Heart left ventricle (tissue), 16 donors: ENCODE data around the gene NR2C2AP. TPM values are rescaled to one million over a fixed set of nuclear protein-coding genes. Genes with fewer than 3 reads are reported as not detected.

ENCODE experiments used
- ATAC-seq, 4 donors: fragments of 200-7000 bp; cut with Tn5 transposase; one replicate each; pipeline ENCODE4 v1.9.1; 2020 to 2022; ENCODE audit warnings: moderate library complexity in 4 of 4, mild to moderate bottlenecking in 3 of 4, moderate number of reproducible peaks in 1 of 4
- DNase-seq, 5 donors: peaks; one replicate each; pipeline ENCODE4 v3.0.0-alpha.2; 2020
- H3K27ac ChIP-seq, 12 donors: fragments of 200-600 bp; sonication (generic) in 4 of 12; one replicate each; pipeline versions ENCODE4 v1.5.0 to v1.8.0; 2016 to 2022; ENCODE audit warnings: mild to moderate bottlenecking in 2 of 12
- H3K27me3 ChIP-seq, 9 donors: fragments of 200-600 bp; sonication (generic) in 2 of 9; one replicate each; pipeline versions ENCODE4 v1.5.1 to v1.8.0; 2016 to 2022; ENCODE audit warnings: mild to moderate bottlenecking in 3 of 9
- H3K36me3 ChIP-seq, 9 donors: fragments of 200-600 bp; sonication (generic) in 2 of 9; one replicate each; pipeline versions ENCODE4 v1.5.0 to v1.8.0; 2018 to 2022; ENCODE audit warnings: mild to moderate bottlenecking in 2 of 9
- H3K4me1 ChIP-seq, 12 donors: fragments of 200-600 bp; sonication (generic) in 4 of 12; one replicate each; pipeline versions ENCODE4 v1.5.0 to v1.8.0; 2016 to 2022; ENCODE audit warnings: mild to moderate bottlenecking in 3 of 12
- H3K4me3 ChIP-seq, 12 donors: fragments of 200-600 bp; sonication (generic) in 4 of 12; one replicate each; pipeline versions ENCODE4 v1.5.0 to v1.8.0; 2017 to 2022; ENCODE audit warnings: mild to moderate bottlenecking in 9 of 12, moderate library complexity in 4 of 12
- H3K9me3 ChIP-seq, 12 donors: fragments of 200-600 bp; sonication (generic) in 4 of 12; one replicate each; pipeline versions ENCODE4 v1.5.0 to v1.8.0; 2016 to 2022; ENCODE audit warnings: mild to moderate bottlenecking in 1 of 12
- CTCF ChIP-seq, 12 donors: fragments of 200-600 bp; sonication (generic) in 4 of 12; IDR thresholded peaks; one replicate each; pipeline versions ENCODE4 v1.5.0 to v1.8.0; 2018 to 2022; ENCODE audit warnings: antibody characterized with exemption in 12 of 12, mild to moderate bottlenecking in 5 of 12
- POLR2A ChIP-seq, 2 donors: fragments of 450-650 bp; IDR thresholded peaks; one replicate each; pipeline ENCODE4 v1.6.1; 2017; ENCODE audit warnings: antibody characterized with exemption in 2 of 2, mild to moderate bottlenecking in 2 of 2, moderate library complexity in 2 of 2
- WGBS, 4 donors: extraction: QIAGEN DNeasy Blood & Tissue Kit in 2 of 4; methylation state at CpG; one replicate each; pipeline versions ENCODE4 v1.1.5 to v1.1.7; 2013 to 2018; 5-methylcytosine and 5-hydroxymethylcytosine counted together
- intact Hi-C, 10 donors: fragments of 100-400 bp; cut with DNase I; formaldehyde crosslinking; loops; one replicate each; pipeline versions ENCODE4 v1.11.1 to v1.14.2; 2022
- polyA plus RNA-seq, 2 donors: library from polyadenylated mRNA; stranded (reverse); fragments of 200-250 nt; gene quantifications; one replicate each; pipeline ENCODE4 v1.2.3, GENCODE V29; 2013
- total RNA-seq, 9 donors: library from RNA; depleted of rRNA in 2 of 9; stranded (reverse); fragments of >200 nt in 2 of 9; fragmentation: NEBNext Ultra II Directional in 3 of 9; extraction: Animal tissue kit (Norgen Biotek cat#: 25700) in 3 of 9; gene quantifications; one replicate each; pipeline versions ENCODE4 v1.1.0 to v1.2.4, GENCODE V29; 2016 to 2023
- donor health status: ischemic (EF 13 %, LVEDD 7.1; RV severe dilation, severe dysfunction).
- donor health status: healthy with polysubstance abuse.
- donor health status: DM: no; HTN: yes; CAD: no.
- donor health status: DM: no; HTN: no; CAD: no.
- donor health status: ischemic (EF 25% LVEDD 6.9; RV normal size, moderate dysfunction).
- donor health status: ischemic (EF 25% LVEDD 5.7; RV mildly dilated, moderate dysfunction).
- donor health status: healthy.
- donor health status: DM: yes; HTN: yes; CAD: no.
- donor health status: ischemic (EF 35%, LVEDD 5.7; RV mildly dilated, moderate dysfunction).
- donor health status: nonischemic (EF 11% LVEDD 7.7; RV severe dilation, severe dysfunction).
- donor health status: DM: yes; HTN: yes; CAD: no.
- donor health status: PGD.
- donor health status: ischemic (EF 29% LVEDD 5.4; RV normal size, mild dysfunction).
- donor health status: nonischemic (EF 23%, LVEDD 6.1; RV moderate dilation, normal function).

Gene NR2C2AP
- total and polyA plus RNA-seq, 11 donors: 2.6 to 26.2 (median 6.3) TPM

- Histone ChIP-seq H3K27ac (no peak overlapping the region), H3K4me3 (no peak overlapping the region), H3K36me3 (peaks cover 0 to 7% (median 0%) of the 10 kb centered on the region in 9 donors), H3K9me3 (no peaks in the 10 kb centered on the region), H3K4me1 (peaks cover 0 to 13% (median 6%) of the 10 kb centered on the region in 12 donors), H3K27me3 (no peaks in the 10 kb centered on the region)
- DNase-seq (no peak), ATAC-seq (no peak)
- WGBS, 4 donors: 78 to 82% (median 80%) methylated on average over 6 of the region's 6 CpGs
- intact Hi-C loops: no loop called here
- TF ChIP-seq POLR2A (IDR thresholded peaks at IDR 0.05) (no peak), CTCF (IDR thresholded peaks at IDR 0.05) (no peak)
Observed at GRCh38 chr19:19170873-19171672, 32.1 kb downstream of the NR2C2AP start.

- Histone ChIP-seq H3K27ac (no peak within 1 kb of the TSS), H3K4me3 (peak within 1 kb of the TSS in 10 of 12 donors; percentile 3 to 48 (median 39)), H3K4me1 (peaks cover 0 to 13% (median 6%) of the 10 kb centered on the region in 12 donors), H3K9me3 (no peaks in the 10 kb centered on the region), H3K27me3 (no peaks in the 10 kb centered on the region), H3K36me3 (no peaks in the 10 kb centered on the region)
- ATAC-seq (peak; percentile 62 to 95 (median 91)), DNase-seq (peak; percentile 79 to 89 (median 83))
- WGBS, 4 donors: 10 to 17% (median 11%) methylated on average over 32 to 56 of the region's 56 CpGs
- no peak for TF ChIP-seq CTCF (IDR thresholded peaks at IDR 0.05)
- TF ChIP-seq POLR2A (IDR thresholded peaks at IDR 0.05): no peak
- intact Hi-C loops: no loop called here
Observed at GRCh38 chr19:19170053-19170872, 33.0 kb downstream of the NR2C2AP start, which contains the start of gene MEF2B. Gene MEF2B (minus strand): TSS chr19:19170263. CDS start chr19:19150735, 19,528 bp downstream.

- ATAC-seq: peak in 1 of 4 donors; percentile 2
- intact Hi-C loops: no loop called here
- WGBS, 4 donors: 69 to 83% (median 79%) methylated on average over 7 to 9 of the region's 9 CpGs
Observed at GRCh38 chr19:19169236-19170052, 33.8 kb downstream of the NR2C2AP start.

More at GRCh38 chr19:19169236-19170052, 33.8 kb downstream of the NR2C2AP start:
- peak overlapping the region in 9 of 12 donors; percentile 13 to 48 (median 39) for H3K4me3 ChIP-seq
- TF ChIP-seq CTCF (IDR thresholded peaks at IDR 0.05) (no peak), POLR2A (IDR thresholded peaks at IDR 0.05) (no peak)
- H3K9me3 ChIP-seq: no peaks in the 10 kb centered on the region
- DNase-seq: no peak
- H3K4me1 ChIP-seq: peaks cover 0 to 13% (median 6%) of the 10 kb centered on the region in 12 donors
- H3K27me3 ChIP-seq: no peaks in the 10 kb centered on the region
- no peak overlapping the region for H3K27ac ChIP-seq
- H3K36me3 ChIP-seq: no peaks in the 10 kb centered on the region
